DND-41 (cell line): ENCODE data around the gene DPP6.

ENCODE experiments used
- EZH2 ChIP-seq: IDR thresholded peaks from 3 replicates; pipeline ENCODE4 v1.6.1; 2012; ENCODE audit warnings: borderline replicate concordance, low read depth, mild to moderate bottlenecking, moderate library complexity, low read length, inconsistent platforms; ENCODE audit not compliant: severe bottlenecking
- TF ChIP-seq, protein P1 (sequence below): IDR thresholded peaks from 2 replicates; pipeline ENCODE4 v1.5.1; 2012; ENCODE audit warnings: borderline replicate concordance, low read length, moderate library complexity, mild to moderate bottlenecking; ENCODE audit not compliant: poor library complexity, severe bottlenecking; ENCODE audit errors: extremely low read depth

DNA sequence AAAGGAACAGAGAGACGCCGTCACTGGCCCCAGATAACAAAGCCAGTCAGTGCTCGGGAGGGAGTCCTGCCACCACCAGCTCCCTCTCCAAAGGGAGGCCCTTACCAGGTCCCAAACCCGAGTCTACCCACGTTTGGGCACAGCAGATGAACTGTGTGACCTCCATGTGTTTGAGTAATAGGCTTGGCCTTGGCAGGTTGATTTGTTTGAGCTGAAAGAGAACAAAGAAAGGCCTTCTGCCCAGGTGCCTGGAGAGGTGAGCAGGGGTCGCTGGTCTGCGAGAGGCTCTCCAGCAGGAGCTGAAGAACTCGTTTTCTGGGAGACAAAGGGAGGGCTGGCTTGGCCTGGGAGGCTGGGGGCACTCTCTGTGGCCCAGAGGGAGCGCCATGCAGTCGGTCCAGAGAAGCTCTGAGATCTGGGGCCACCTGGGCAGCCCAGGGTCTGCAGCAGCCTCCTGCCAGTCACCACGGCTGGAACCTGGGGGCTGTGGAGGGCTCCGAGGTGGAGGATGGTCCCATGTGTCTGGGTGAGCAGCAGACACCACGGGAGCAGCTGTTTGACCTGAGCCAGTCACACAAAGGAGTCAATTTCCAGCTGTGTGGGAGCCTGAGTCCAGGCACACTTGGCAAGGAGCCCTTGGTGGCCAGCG, 851.0 kb downstream of the DPP6 start:
- TF ChIP-seq, protein P1, sequence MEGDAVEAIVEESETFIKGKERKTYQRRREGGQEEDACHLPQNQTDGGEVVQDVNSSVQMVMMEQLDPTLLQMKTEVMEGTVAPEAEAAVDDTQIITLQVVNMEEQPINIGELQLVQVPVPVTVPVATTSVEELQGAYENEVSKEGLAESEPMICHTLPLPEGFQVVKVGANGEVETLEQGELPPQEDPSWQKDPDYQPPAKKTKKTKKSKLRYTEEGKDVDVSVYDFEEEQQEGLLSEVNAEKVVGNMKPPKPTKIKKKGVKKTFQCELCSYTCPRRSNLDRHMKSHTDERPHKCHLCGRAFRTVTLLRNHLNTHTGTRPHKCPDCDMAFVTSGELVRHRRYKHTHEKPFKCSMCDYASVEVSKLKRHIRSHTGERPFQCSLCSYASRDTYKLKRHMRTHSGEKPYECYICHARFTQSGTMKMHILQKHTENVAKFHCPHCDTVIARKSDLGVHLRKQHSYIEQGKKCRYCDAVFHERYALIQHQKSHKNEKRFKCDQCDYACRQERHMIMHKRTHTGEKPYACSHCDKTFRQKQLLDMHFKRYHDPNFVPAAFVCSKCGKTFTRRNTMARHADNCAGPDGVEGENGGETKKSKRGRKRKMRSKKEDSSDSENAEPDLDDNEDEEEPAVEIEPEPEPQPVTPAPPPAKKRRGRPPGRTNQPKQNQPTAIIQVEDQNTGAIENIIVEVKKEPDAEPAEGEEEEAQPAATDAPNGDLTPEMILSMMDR, result no peak
- TF ChIP-seq EZH2, result no peak
